RWPE1 (cell line): ENCODE measurements around the gene HLF.

Experiments
- CTCF ChIA-PET: fragments of 350-600 bp; sonication (Branson Sonifier 250); formaldehyde crosslinking; extraction: SDS; loops from one replicate; lab custom pipeline; 2021; lab: Yijun Ruan, JAX
- POLR2A ChIA-PET: fragments of 400-600 bp; formaldehyde crosslinking; extraction: SDS; loops from one replicate; lab custom pipeline; 2020; ENCODE audit warnings: antibody characterized with exemption; ENCODE audit not compliant: low non-redundant PET; lab: Yijun Ruan, JAX
- DNase-seq: peaks from one replicate; pipeline ENCODE4 v3.0.0; 2012; ENCODE audit warnings: low spot score
- H3K27ac ChIP-seq: fragments of 450-650 bp; 2 replicates; pipeline ENCODE4 v1.5.1; 2017
- TF ChIP-seq, protein P1 (sequence below): fragments of 450-650 bp; conservative IDR thresholded peaks from 2 replicates; pipeline ENCODE4 v1.5.1; 2017; ENCODE audit warnings: low read depth, mild to moderate bottlenecking

HLF gene

GRCh38 chr17:55318715-55319487, 54.1 kb downstream of the HLF start:
- no peak overlapping the region for H3K27ac ChIP-seq
- TF ChIP-seq, protein P1, sequence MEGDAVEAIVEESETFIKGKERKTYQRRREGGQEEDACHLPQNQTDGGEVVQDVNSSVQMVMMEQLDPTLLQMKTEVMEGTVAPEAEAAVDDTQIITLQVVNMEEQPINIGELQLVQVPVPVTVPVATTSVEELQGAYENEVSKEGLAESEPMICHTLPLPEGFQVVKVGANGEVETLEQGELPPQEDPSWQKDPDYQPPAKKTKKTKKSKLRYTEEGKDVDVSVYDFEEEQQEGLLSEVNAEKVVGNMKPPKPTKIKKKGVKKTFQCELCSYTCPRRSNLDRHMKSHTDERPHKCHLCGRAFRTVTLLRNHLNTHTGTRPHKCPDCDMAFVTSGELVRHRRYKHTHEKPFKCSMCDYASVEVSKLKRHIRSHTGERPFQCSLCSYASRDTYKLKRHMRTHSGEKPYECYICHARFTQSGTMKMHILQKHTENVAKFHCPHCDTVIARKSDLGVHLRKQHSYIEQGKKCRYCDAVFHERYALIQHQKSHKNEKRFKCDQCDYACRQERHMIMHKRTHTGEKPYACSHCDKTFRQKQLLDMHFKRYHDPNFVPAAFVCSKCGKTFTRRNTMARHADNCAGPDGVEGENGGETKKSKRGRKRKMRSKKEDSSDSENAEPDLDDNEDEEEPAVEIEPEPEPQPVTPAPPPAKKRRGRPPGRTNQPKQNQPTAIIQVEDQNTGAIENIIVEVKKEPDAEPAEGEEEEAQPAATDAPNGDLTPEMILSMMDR: no peak
- DNase-seq: no peak
- CTCF ChIA-PET: no interaction called here
- POLR2A ChIA-PET: no interaction called here

GRCh38 chr17:55319933-55320593, 55.3 kb downstream of the HLF start:
- ChIA-PET CTCF (interaction anchor here (0.6 kb wide), 1 partner anchor 10 kb away, joined by 4 read pairs; no protein-coding TSS in a partner anchor), POLR2A (no interaction called here)
- TF ChIP-seq, protein P1: no peak

GRCh38 chr17:55320594-55321426, 56.0 kb downstream of the HLF start:
- POLR2A ChIA-PET: no interaction called here
- TF ChIP-seq, protein P1: no peak
- DNase-seq: peak; percentile 13
- CTCF ChIA-PET: interaction anchor here (0.6 kb wide), 1 partner anchor 11 kb away, joined by 4 read pairs; no protein-coding TSS in a partner anchor
- peak overlapping the region; percentile 80 for H3K27ac ChIP-seq

More at GRCh38 chr17:55319933-55320593, 55.3 kb downstream of the HLF start:
- no peak for DNase-seq
- H3K27ac ChIP-seq: peak overlapping the region; percentile 80

GRCh38 chr17:55321427-55322060, 56.8 kb downstream of the HLF start:
- no peak overlapping the region for H3K27ac ChIP-seq
- DNase-seq: no peak
- ChIA-PET CTCF (no interaction called here), POLR2A (no interaction called here)
- TF ChIP-seq, protein P1: no peak

- no peak for DNase-seq
- TF ChIP-seq, protein P1: no peak
- no peak overlapping the region for H3K27ac ChIP-seq
- ChIA-PET POLR2A (no interaction called here), CTCF (no interaction called here)
These were observed 57.8 kb downstream of the HLF start for GRCh38 chr17:55322453-55322985.
